HS-5 (cell line): Measurements from ENCODE around the gene DOK7.

Experiments
- DNase-seq: peaks from one replicate; pipeline ENCODE4 v3.0.0-alpha.2; 2012; ENCODE audit warnings: low read depth

DOK7 gene

DNA sequence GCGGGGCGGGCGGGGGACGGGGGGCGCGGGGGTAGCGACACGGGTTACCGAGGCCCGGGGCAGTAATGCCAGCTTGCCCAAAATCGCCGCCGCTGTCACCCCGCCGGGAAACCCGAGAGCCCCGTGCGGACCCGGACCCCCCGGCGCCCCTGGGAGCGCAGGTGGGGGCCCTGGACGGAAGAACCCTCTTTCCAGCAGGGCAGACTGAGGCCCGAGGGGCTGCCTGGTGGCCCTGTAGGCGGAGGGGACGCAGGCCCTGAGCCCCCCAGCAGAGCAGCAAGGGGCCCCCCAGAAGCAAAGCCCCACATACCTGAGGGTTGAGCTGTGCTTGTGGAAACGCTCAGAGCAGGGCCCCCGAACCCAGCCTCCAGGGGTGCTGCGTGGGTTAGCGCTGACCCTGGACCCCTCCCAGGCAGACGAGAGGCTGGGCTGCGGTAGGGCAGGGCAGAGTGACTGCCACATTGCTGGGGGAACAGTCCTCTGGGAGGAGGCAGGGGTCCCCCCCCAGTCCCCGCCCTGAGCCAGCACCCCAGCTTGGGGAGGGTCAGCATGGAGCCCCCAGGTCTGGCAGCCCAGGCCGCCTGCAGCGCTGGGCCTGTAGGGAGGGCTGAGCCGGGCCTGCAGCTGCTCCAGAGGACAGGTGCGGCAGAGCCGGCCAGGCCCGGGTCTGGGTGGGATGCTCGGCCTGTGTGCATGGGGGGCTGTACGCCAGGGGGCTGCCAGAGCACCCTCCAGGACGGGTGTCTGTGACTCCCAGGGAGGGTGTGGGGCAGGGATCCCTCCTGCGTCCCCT, 646 bp downstream of the DOK7 start:
- DNase-seq = no peak

DNA sequence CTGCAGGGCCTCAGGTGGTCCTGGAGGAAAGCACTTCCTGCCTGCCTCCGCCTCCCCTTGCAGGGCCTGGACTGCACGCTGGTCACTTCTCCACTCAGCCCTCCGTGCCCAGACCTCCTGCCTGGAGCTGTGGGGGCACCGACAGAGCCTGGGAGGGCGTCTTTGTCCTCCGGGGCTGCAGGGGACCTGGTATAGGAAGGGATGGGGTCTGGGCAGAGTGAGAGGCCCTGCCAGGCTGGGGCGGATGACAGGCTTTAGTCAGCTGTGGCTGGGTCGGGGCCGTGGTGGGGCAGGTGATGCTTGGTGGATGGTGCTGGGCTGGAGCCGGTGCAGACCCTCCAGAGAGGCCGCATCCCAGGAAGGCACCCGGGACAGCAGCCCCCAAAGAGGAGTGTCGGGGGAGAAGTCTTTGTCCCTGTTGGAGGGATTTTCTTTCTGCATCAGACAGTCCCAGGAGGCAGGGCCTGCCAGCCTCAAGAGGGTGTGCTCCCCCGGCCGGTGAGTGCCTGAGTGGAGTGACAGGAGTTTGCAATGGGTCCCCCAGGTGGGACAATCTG, 1.3 kb downstream of the DOK7 start:
- no peak for DNase-seq

DNA sequence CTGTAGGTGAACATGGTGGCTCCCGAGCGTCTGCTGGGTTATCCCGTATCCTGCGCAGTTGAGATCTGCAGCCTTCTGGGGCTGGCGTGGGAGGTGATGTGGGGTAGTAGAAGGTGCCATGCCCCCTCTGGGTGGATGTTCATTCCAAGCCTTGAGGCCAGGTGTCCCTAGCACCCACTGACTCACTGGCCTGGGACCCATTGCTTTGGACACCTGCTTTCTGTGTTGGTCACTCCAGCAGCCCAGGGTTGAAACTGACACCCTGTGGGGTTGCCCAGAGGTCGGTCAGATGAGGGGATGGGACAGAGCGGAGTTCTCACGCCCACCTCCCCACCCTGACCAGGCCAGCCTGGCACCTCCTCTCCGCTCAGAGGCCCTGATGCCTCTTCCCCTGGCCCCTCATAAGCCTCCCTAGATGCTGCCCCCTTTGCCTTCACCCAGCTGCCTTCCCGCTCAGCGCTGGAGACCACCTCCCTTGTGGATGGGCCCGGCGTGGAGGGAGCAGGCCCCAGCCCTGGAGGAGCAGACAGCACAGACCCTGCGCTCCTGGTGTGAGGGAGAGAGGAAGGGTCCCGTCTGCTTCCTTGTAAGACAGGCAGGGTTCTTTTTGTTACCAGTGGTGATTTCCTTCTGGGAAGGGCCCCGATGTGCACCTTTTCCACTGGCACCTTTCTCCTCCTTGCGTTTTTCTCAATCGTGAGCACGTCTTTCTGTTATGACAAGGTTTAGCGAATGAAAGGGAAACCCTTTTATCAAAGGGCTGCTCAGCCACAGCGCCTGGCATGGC, 2.0 kb downstream of the DOK7 start:
- DNase-seq = no peak

DNA sequence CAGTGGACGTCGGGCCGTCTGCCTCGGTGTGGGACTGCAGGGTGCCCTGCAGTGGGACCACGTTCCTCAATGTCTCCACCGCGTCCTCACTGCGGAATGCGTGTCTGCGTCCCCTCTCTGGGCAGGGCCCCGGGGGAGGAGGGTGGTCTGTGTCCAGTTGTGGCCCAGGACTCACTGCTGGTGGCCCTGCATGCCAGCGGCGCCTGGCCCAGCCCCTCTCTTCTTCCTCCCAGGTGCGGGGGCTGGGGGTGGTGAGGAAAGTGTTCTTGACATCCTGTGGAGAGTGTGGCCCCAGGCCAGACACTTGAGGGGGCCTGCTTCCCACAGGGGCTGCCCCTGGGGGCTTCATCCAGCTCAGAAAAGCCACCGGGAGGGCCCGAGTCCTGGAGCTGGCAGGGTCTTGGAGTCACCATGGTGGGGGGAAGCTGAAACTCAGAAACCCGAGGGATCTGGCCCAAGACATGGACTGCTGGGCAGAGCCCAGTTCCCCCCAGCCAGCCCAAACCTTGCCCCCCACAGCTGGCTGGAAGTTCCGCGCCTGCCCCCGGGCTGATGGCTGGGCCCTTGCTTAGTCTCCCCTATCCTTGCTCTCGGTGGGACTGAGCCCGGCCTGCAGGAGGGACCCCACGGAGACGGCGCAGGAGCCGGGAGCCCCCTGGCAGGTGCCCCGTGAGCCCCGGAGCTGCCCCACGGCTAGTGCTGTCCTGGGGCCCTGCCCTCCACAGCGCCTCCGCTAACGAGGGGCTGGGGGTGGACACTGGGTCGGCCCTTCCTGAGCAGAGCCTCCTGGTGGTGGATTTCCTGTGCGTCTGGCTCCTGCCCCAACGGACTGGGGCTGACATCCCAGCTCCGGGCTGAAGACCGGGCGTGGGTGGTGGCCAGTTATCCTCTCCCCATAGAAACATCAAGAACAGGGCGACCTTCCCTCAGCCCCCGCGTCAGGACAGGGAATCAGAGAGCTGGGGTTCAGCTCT, 2.9 kb downstream of the DOK7 start:
- DNase-seq = no peak

DNA sequence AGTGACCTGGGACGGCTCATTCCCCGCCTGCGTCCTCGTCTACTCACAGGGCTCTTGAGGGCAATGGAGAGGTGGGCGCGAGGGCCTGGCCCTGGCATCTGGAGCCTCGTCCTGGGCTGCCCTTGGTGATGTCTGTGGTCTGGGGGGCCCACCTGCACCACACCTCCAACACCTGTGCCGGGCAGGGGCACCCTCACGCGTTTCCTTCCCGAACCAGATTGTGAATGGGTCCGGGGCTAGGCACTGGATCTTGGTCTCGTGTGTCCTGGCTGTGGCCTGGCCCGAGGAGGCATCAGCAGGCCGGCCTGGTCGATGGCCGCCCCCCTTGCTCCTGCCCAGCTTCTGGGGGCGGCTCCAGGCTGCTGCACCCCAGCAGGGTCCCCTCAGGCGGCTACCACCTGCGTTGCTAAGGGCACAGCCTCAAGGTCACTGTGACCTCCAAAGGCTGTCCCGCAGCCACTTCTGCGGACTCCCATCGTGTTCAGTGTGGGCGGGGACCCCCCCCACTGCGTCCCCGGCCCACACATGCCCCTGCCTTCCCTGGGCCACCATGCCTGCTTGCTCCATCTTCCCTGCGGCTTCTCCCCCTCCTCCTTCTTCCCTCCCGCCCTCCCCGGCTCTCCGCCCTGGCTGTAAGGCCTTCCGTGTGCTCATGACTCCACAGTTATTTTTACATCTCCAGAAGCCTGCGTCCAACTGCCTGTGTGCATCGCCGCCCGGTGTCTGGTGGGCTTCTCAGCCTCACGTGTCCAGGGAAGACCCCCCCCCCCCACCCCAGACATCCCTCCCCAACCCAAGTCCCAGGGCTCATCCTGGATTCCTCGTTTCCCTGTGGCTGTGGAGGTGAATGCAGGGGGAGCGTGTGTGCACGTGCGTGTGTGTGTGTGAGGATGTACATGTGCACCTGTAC, 3.8 kb downstream of the DOK7 start:
- DNase-seq = no peak

DNA sequence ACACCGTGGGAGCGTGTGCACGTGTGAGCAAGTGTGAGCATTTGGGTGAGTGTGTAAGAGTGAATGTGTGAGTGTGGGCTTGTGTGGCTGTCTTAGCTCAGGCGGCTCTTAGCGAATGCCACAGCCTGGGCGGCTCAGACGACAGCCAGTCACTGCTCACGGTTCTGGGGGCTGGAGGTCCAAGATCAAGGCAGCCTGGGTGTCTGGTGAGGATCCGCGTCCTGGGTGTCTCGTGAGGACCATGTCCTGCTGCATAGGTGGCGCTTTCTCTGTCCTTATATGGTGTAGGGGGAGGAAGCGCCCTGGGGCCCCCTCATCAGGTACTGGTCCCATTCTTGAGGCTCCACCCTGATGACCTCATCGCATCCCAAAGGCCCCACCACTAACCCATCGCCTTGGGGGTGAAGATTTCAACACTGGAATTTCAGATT, 4.5 kb downstream of the DOK7 start:
- DNase-seq = no peak

DNA sequence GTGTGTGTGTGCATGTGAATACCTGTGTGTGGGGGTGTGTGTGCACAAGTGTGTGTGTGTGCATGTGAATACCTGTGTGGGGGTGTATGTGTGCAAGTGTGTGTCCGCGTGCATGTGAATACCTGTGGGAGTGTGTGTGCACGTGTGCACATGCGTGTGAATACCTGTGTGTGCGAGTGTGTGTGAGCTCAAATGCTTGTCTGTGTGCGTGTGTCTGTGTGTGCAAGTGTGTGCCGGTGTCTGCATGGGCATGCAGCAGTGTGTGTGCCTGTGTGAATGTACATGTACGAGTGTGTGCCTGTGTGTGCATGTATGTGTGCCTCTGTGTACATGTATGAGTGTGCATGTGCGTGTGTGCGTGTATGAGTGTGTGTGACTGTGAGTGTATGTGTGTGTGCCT, 5.0 kb downstream of the DOK7 start:
- no peak for DNase-seq

DNA sequence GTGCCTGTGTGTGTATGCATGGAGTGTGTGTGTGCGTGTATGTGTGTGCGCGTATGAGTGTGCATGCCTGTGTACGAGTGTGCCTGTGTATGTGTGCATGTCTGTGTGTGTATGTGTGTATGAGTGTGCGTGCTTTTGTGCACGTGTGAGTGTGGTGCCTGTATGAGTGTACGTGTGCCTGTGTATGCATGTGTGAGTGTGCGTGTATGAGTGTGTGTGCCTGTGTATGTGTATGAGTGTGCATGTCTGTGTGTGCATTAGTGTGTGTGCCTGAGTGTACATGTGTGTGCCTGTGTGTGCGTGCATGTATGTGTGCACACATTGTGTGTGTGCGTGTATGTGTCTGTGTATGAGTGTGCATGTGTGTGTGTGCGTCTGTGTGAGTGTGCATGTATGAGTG, 5.7 kb downstream of the DOK7 start:
- DNase-seq = no peak

DNA sequence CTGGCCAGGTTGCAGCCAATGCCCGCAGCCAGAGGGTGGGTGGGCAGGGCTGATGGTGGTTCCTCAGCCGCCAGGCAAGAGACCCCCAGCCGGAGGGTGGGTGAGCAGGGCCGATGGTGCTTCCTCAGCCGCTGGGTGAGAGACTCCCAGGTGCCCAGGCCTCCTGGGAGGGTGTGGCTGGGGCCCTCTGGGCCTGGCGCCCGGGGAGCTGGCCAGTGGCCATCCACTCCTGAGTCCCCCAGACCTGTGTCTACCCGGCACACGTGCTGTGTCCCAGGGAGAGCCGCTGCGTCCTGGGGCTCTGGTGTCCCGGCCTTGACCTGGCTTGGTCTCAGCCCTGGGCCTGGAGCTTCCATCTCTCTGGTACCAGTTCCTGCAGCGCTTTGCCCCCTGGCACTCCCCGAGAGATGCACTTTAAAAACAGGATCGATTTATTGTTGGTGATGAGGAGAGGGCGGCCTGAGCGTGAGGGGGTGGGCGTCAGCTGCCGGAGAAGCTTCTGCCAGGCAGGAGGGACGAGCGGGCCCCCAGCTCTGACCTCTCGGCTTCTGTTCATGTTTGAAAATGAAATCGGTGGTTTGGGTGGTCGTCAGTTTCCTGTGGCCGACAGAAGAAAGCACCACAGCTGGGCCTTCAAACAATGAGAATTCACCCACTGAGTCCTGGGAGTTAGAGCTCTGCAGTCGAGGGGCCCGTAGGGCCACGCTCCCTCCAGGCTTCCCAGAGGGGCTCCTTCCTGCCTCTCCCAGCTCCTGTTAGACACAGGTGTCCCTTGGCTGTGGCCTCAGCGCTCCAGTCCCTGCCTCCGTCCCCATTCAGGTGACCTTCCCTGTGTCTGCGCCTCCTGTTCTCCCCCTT, 6.5 kb downstream of the DOK7 start:
- DNase-seq = no peak

DNA sequence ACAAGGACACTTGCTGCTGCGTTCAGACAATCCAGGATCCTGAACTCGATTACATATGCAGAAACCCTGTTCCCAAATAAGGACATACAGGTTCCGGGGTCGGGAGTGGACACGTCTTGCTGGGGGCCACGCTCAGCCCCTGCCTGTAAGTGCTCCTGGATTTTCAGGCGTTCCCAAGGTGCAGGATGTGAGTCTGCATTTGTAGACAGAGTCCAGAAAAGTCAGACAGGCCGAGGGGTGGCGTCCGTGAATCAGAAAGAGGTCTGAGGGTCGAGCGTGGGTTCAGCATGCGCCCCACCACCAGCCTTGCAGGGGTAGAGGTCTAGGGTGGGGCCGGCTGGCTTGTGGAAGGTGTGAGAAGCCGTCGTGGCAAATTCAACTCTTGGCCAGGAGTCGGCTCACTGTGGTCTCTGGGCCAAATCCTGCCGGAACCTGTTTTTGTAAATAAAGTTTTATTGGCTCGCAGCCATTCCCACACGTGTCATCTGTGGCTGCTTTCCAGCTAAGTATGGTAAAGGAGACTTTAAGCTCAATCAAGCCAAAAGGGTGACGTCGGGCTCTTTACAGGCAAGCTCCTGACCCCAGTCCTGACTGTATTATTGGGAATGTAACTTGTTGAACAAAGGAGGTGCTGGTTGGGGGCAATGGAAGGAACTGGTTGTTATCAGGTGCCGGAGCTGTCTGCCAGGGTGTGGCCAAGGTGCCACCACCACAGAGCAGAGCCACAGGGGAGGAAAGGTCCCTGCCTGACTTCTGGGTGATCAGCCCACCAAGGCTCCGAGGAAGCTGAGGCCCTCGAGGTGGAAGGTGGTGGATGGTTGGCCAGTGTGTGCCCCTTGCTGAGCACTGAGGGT, 7.4 kb downstream of the DOK7 start:
- DNase-seq = no peak

DNA sequence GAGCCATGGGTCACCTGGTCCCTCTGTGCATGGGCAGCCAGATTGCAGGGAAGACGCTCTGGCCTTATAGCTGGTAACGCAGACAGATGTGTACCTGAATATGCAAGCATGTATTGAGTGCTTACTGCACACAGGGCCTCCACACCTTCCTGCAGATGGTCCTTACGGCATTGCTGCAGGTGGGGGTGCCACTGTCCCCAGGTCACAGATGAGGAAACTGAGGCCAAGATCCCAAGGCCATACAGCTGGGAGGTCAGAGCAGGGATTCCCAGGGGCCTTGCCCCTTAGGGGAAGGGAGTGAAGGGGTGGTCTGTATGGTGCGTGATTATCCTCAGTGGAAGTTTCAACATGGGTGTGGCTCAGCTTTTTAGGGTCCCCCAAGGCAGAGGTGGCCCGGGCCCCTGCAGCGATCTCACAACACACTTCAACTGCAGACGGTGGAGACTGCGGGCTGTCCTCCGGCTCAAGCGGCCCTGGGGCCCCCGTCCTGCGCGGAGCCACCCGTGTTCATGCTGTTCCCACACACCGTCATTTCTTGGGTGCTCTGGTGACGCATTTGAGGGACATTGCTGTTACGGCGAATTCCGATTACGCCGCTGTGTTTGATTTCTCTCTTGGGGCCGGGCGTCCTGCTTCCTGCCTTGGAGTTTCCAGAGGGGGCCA, 8.1 kb downstream of the DOK7 start:
- no peak for DNase-seq

DNA sequence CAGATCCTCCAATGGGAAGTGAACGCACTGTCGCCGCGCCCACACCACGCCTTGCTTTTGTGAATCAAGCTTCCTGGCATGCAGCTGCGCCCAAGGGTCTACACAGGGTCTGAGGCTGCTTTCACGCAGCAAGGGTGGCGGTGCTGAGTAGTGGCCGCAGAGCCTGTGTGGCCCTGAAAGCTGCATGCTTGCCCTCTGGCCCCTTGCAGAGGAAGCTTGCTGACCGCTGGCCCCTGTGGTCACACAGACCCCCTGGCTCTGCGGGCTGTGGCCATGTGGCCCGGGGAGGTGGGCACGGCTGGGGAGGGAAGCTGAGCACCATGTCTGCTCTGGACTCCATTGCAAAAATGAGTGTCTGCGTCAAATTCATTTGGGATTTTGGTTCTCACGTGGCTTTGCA, 8.8 kb downstream of the DOK7 start:
- DNase-seq = no peak

DNA sequence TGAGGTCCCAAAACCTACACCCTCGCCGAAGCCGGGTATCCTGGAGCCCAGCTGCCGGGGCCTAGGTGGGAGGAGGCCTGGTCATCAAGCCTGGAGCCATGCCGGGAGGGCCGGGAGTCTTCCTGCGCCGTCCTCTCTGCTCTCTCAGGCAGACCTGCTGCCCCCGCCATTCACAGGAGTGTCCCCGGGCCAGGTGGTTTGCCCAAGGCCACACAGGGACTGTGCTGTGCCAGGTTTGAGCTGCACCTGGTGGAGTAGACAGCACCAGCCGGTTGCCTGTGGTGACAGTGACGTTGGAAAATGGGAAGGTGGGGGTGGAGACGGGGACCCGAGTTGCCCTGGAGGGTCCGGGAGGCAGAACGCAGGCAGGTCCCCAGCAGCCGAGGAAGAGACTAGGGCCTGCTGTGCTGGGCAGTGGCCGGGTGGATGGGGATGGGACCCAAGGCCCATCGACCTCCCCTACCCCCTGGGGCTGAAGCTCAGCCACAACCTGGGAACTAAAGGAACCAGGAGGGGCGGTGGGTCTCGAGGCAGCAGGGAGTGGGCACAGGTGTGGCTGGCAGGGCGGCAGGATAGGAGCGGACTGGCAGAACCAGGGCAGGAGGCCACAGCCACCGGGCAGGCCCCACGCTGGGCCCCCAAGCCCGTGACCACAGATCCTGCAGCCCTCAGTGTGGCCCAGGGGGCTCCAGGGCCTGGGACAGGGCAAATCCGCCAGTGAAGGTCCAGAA, 9.5 kb downstream of the DOK7 start:
- no peak for DNase-seq

DNA sequence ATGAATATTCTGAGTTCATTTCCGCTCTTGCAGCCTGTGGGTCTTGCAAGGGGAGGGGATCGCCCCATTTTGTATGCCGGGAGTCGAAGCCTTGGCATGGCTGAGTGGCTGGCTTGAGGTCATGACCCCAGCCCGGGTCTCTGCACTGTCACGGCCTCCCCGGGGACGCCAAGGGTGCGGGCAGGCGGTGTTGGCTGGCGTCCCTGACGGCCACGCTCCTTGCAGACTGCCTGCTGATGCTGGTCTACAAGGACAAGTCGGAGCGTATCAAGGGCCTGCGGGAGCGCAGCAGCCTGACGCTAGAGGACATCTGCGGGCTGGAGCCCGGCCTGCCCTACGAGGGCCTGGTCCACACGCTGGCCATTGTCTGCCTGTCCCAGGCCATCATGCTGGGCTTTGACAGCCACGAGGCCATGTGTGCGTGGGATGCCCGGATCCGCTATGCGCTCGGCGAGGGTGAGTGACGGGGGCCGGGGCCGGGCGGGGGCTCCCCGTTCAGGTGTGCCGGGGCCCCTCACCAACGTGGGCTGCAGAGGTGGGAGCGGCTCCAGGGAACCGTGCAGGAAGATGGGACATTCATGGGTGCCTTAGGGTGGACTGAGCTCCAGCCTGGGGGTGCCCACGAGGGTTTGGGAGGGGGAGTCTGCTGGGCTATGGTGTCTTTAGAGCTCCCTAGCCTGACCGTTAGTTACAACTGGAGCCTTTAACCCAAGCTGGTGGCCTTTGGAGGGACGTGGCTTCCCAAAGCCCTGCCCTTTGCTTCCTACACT, 10.3 kb downstream of the DOK7 start:
- DNase-seq = no peak

DNA sequence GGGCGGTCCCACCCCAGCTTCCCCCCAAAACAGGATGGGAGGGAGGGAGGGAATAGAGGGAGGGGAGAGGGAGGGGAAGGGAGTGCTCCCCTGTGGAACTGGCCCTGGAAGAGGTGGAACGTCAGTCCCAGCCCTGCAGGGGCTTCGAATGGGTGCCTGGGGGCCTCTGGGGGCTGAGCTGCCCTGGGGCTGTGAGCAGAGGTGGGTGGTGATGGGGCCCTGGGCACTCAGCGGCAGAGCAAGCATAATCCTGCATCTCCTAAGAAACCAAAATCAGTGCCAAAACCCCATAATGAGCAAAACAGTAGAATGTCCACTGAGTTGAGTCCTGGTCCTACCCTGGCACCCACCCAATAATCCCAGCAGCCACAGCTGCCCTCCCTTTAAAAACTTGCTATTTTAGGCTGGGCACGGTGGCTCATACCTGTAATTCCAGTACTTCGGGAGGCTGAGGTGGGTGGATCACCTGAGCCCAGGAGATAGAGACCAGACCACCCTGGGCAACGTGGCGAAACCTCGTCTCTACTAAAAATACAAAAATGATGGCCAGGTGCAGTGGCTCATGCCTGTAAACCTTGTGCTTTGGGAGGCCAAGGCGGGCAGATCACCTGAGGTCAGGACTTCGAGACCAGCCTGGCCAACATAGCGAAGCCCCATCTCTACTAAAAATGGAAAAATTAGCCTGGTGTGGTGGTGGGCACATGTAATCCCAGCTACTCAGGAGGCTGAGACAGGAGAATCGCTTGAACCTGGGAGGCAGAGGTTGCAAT, 11.1 kb downstream of the DOK7 start:
- DNase-seq = no peak

DNA sequence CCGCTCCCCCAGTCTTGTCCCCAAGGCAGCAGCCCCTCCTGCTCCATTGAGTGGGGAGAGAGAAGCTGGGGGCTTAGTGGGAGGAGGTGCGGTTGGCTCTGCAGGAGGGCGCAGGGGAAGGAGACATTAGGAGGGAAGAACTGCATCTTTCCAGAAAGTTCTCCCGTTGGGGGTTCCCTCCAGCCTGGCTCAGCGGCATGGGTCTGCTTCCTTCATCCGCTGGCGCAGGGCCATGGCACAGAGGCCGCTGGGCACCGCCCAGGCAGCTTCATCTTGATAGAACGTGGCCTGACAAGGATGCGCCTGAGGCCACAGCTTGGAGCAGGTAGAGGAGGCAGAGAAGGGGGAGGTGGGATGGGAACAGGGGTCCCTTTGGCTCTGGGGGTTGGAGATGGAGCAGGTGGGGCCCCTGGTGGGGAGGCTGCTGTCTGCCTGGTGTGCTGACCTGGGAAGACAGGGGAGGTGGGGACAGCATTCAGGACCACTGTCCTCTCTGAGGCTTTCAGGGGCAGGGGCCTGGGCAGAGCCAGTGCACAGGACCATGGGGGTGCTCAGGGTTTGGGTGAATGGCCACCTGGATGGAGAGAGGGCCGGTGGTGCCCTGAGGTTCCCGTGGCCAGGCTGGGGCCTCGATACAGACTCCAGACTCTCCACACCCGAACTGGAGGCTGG, 12.1 kb downstream of the DOK7 start:
- no peak for DNase-seq
